Measurements from ENCODE around the gene SRCAP.

Gene SRCAP

GRCh38 chr16:30660424-30661261, 38.3 kb upstream of the SRCAP start:
- TF ChIP-seq FOXP2 (optimal IDR thresholded peaks at IDR 0.05; ENCODE audit: borderline replicate concordance, extremely low read depth, extremely low read length, insufficient read depth) (no peak), SIN3A (IDR thresholded peaks at IDR 0.05; ENCODE audit: borderline replicate concordance, insufficient read depth, low read length) (no peak), POLR2AphosphoS5 (IDR thresholded peaks at IDR 0.05; ENCODE audit: low read depth, low read length) (no peak), TAF1 (IDR thresholded peaks at IDR 0.05; ENCODE audit: borderline replicate concordance, insufficient read depth, low read length) (no peak), REST (IDR thresholded peaks at IDR 0.05; ENCODE audit: insufficient read depth in 1 of 2, low read depth in 2 of 2, low read length in 2 of 2) (no peak)

DNA sequence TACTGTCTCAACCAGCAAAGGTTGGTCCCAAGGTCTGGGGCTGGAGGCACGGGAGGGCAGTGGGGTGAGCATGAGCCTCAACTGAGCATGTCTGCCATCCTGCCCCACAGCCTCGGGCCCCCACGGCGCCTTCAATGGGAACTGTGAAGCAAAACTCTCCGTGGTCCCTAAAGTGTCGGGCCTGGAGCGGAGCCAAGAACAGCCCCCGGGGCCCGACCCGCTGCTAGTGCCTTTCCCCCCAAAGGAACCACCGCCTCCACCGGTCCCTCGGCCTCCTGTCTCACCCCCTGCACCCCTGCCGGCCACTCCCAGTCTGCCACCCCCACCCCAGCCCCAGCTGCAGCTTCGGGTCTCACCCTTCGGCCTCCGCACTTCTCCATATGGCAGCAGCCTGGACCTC, 36.5 kb upstream of the SRCAP start:
- no peak for TF ChIP-seq FOXP2 (optimal IDR thresholded peaks at IDR 0.05; ENCODE audit: borderline replicate concordance, extremely low read depth, extremely low read length, insufficient read depth)
- TF ChIP-seq POLR2AphosphoS5 (IDR thresholded peaks at IDR 0.05; ENCODE audit: low read depth, low read length) = no peak
- TF ChIP-seq REST (IDR thresholded peaks at IDR 0.05; ENCODE audit: insufficient read depth in 1 of 2, low read depth in 2 of 2, low read length in 2 of 2) = no peak
- no peak for TF ChIP-seq SIN3A (IDR thresholded peaks at IDR 0.05; ENCODE audit: borderline replicate concordance, insufficient read depth, low read length)
- no peak for TF ChIP-seq TAF1 (IDR thresholded peaks at IDR 0.05; ENCODE audit: borderline replicate concordance, insufficient read depth, low read length)

GRCh38 chr16:30663038-30663437, 35.9 kb upstream of the SRCAP start:
- TF ChIP-seq SIN3A (IDR thresholded peaks at IDR 0.05; ENCODE audit: borderline replicate concordance, insufficient read depth, low read length) (no peak), TAF1 (IDR thresholded peaks at IDR 0.05; ENCODE audit: borderline replicate concordance, insufficient read depth, low read length) (no peak), REST (IDR thresholded peaks at IDR 0.05; ENCODE audit: insufficient read depth in 1 of 2, low read depth in 2 of 2, low read length in 2 of 2) (no peak), FOXP2 (optimal IDR thresholded peaks at IDR 0.05; ENCODE audit: borderline replicate concordance, extremely low read depth, extremely low read length, insufficient read depth) (no peak), POLR2AphosphoS5 (IDR thresholded peaks at IDR 0.05; ENCODE audit: low read depth, low read length) (no peak)

DNA sequence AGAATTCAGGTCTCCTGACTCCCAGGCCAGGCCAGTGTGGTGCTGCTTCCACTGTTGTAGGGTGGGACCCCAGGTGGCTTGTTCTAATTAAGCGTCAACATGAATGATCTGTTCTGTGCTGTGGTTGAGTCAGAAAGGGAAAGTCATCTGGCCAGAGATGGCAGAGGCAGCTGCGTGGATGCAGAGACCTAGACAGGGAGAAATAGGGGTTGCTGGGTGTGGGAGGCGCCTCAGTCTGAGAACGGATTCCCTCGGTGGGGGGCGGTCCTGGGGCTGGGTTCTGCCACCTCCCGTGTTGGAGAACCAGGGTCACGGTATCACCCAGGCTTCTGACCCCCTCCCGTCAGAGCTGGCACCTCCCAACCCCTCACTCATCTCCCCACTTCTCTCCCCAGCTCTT, 35.2 kb upstream of the SRCAP start:
- TF ChIP-seq POLR2AphosphoS5 (IDR thresholded peaks at IDR 0.05; ENCODE audit: low read depth, low read length) = no peak
- TF ChIP-seq SIN3A (IDR thresholded peaks at IDR 0.05; ENCODE audit: borderline replicate concordance, insufficient read depth, low read length) = no peak
- TF ChIP-seq TAF1 (IDR thresholded peaks at IDR 0.05; ENCODE audit: borderline replicate concordance, insufficient read depth, low read length) = no peak
- TF ChIP-seq REST (IDR thresholded peaks at IDR 0.05; ENCODE audit: insufficient read depth in 1 of 2, low read depth in 2 of 2, low read length in 2 of 2) = no peak
- no peak for TF ChIP-seq FOXP2 (optimal IDR thresholded peaks at IDR 0.05; ENCODE audit: borderline replicate concordance, extremely low read depth, extremely low read length, insufficient read depth)
